Left kidney (tissue), 2 donors: Measurements from ENCODE around the gene CCDC167. TPM values are rescaled to one million over a fixed set of nuclear protein-coding genes. Genes with fewer than 3 reads are reported as not detected.
"Not testable (repeated sequence)": the region's sequence is repeated elsewhere in the genome, so short reads cannot be mapped to it uniquely, and the experiment has no call there.

Experiments
- DNase-seq: peaks from one replicate; pipeline ENCODE4 v3.0.0-alpha.2; 2013
- polyA plus RNA-seq: library from polyadenylated mRNA; unstranded; fragments of 120-200 nt; gene quantifications from one replicate; pipeline ENCODE4 v1.2.1, GENCODE V29; 2013; ENCODE audit not compliant: insufficient read length

The CCDC167 gene
- polyA plus RNA-seq, 1 donor: 23.3 TPM

GRCh38 chr6:37512400-37513011 lies 12.8 kb upstream of the CCDC167 start:
- DNase-seq: no peak

- no peak for DNase-seq
Measured at GRCh38 chr6:37511910-37512399, 12.3 kb upstream of the CCDC167 start.

- no peak for DNase-seq
Measured at GRCh38 chr6:37511201-37511600, 11.5 kb upstream of the CCDC167 start.

GRCh38 chr6:37507690-37508421 lies 8.2 kb upstream of the CCDC167 start:
- no peak for DNase-seq

GRCh38 chr6:37507077-37507476 lies 7.4 kb upstream of the CCDC167 start:
- no peak for DNase-seq

GRCh38 chr6:37506479-37506878 lies 6.8 kb upstream of the CCDC167 start:
- no peak for DNase-seq

- DNase-seq: no peak
Measured at GRCh38 chr6:37504024-37504423, 4.3 kb upstream of the CCDC167 start.

- DNase-seq: no peak
Measured at GRCh38 chr6:37503309-37503965, 3.7 kb upstream of the CCDC167 start.

- DNase-seq: no peak
Measured at GRCh38 chr6:37502703-37503291, 3.1 kb upstream of the CCDC167 start.

- DNase-seq: no peak
Measured at GRCh38 chr6:37501632-37502491, 2.2 kb upstream of the CCDC167 start.

- not testable (repeated sequence) for DNase-seq
Measured at GRCh38 chr6:37500904-37501303, 1.2 kb upstream of the CCDC167 start.

GRCh38 chr6:37500294-37500608 lies 558 bp upstream of the CCDC167 start:
- DNase-seq: no peak

GRCh38 chr6:37496951-37497885 lies 2.5 kb downstream of the CCDC167 start:
- DNase-seq: no peak

GRCh38 chr6:37495244-37495934 lies 4.3 kb downstream of the CCDC167 start:
- DNase-seq: no peak

GRCh38 chr6:37493661-37493995 lies 6.1 kb downstream of the CCDC167 start:
- DNase-seq: no peak

GRCh38 chr6:37492991-37493660 lies 6.6 kb downstream of the CCDC167 start:
- no peak for DNase-seq

GRCh38 chr6:37492236-37492972 lies 7.3 kb downstream of the CCDC167 start:
- no peak for DNase-seq

GRCh38 chr6:37491830-37492208 lies 7.9 kb downstream of the CCDC167 start:
- no peak for DNase-seq
